Activated CD8-positive, alpha-beta memory T cell treated with anti-CD3 and anti-CD28 coated beads for 4 hours (primary cell): Measurements from ENCODE around the gene RCVRN.

ENCODE experiments used
- DNase-seq, 2 donors: peaks; one replicate each; pipeline ENCODE4 v3.0.0-alpha.2; 2020; ENCODE audit warnings: low read depth in 2 of 2

Gene RCVRN

GRCh38 chr17:9850151-9850550 lies 54.9 kb downstream of the RCVRN start:
- DNase-seq: no peak
